ENCODE data around the gene ASB6.
A peak's percentile ranks its signal among the peaks of the same experiment; 100 is the strongest.

The ASB6 gene

GRCh38 chr9:129669141-129669718 is 27.3 kb upstream of the ASB6 start:
- in situ Hi-C loops (cut with MboI; ENCODE audit: low sequenced_read_pairs, unreplicated experiment): no loop called here
- TF ChIP-seq CTCF (IDR thresholded peaks at IDR 0.05; ENCODE audit: borderline replicate concordance, control extremely low read depth, extremely low read depth, insufficient read depth, missing control alignments): no peak
- no peak for DNase-seq (ENCODE audit: low spot score)

GRCh38 chr9:129667850-129668249 is 25.9 kb upstream of the ASB6 start:
- DNase-seq (ENCODE audit: low spot score): no peak
- in situ Hi-C loops (cut with MboI; ENCODE audit: low sequenced_read_pairs, unreplicated experiment): no loop called here
- no peak for TF ChIP-seq CTCF (IDR thresholded peaks at IDR 0.05; ENCODE audit: borderline replicate concordance, control extremely low read depth, extremely low read depth, insufficient read depth, missing control alignments)

GRCh38 chr9:129667378-129667777 is 25.4 kb upstream of the ASB6 start:
- no peak for DNase-seq (ENCODE audit: low spot score)
- in situ Hi-C loops (cut with MboI; ENCODE audit: low sequenced_read_pairs, unreplicated experiment): no loop called here

GRCh38 chr9:129666575-129666974 is 24.6 kb upstream of the ASB6 start:
- no peak for DNase-seq (ENCODE audit: low spot score)
- in situ Hi-C loops (cut with MboI; ENCODE audit: low sequenced_read_pairs, unreplicated experiment): no loop called here
- no peak for TF ChIP-seq CTCF (IDR thresholded peaks at IDR 0.05; ENCODE audit: borderline replicate concordance, control extremely low read depth, extremely low read depth, insufficient read depth, missing control alignments)

More at GRCh38 chr9:129667378-129667777, 25.4 kb upstream of the ASB6 start:
- TF ChIP-seq CTCF (IDR thresholded peaks at IDR 0.05; ENCODE audit: borderline replicate concordance, control extremely low read depth, extremely low read depth, insufficient read depth, missing control alignments): no peak

GRCh38 chr9:129665814-129666520 is 24.0 kb upstream of the ASB6 start:
- DNase-seq (ENCODE audit: low spot score): no peak
- in situ Hi-C loops (cut with MboI; ENCODE audit: low sequenced_read_pairs, unreplicated experiment): no loop called here
- TF ChIP-seq CTCF (IDR thresholded peaks at IDR 0.05; ENCODE audit: borderline replicate concordance, control extremely low read depth, extremely low read depth, insufficient read depth, missing control alignments): no peak

GRCh38 chr9:129665389-129665775 is 23.4 kb upstream of the ASB6 start, which contains the start of gene PRRX2:
Gene PRRX2, plus strand, starts transcription at chr9:129665647. Its CDS starts 221 bp downstream, at chr9:129665868.
- TF ChIP-seq CTCF (IDR thresholded peaks at IDR 0.05; ENCODE audit: borderline replicate concordance, control extremely low read depth, extremely low read depth, insufficient read depth, missing control alignments): no peak
- in situ Hi-C loops (cut with MboI; ENCODE audit: low sequenced_read_pairs, unreplicated experiment): no loop called here
- peak; percentile 65 for DNase-seq (ENCODE audit: low spot score)

Measured in GM13976 (cell line).